A673 (cell line): ENCODE measurements around the gene ROBO2.

Experiments
- CTCF ChIP-seq: fragments of 300-800, 200-600 bp; sonication (generic); conservative IDR thresholded peaks from 2 replicates; pipeline ENCODE4 v1.5.1; 2017; ENCODE audit warnings: low read depth, mild to moderate bottlenecking, antibody characterized with exemption, low read length, moderate library complexity, mixed read lengths
- EZH2 ChIP-seq: fragments of 200-600 bp; sonication (generic); IDR thresholded peaks from 2 replicates; pipeline ENCODE4 v1.6.1; 2017; ENCODE audit warnings: borderline replicate concordance, low read depth, mild to moderate bottlenecking, mixed read lengths, antibody characterized with exemption, low read length; ENCODE audit not compliant: poor library complexity, severe bottlenecking

GRCh38 chr3:77271711-77272110 lies 231.8 kb downstream of the ROBO2 start:
- no peak for TF ChIP-seq EZH2
- TF ChIP-seq CTCF: no peak
